Measurements from ENCODE around the gene CEP76.

- TF ChIP-seq CTCF (conservative IDR thresholded peaks at IDR 0.05; ENCODE audit: low read depth in 2 of 2) (no peak), EZH2 (IDR thresholded peaks at IDR 0.05; ENCODE audit: low read depth, unreplicated experiment) (no peak), JUNB (IDR thresholded peaks at IDR 0.05; ENCODE audit: unreplicated experiment) (no peak), EZH2phosphoT487 (IDR thresholded peaks at IDR 0.05; ENCODE audit: unreplicated experiment) (no peak), POLR2AphosphoS5 (IDR thresholded peaks at IDR 0.05; ENCODE audit: low read depth) (no peak), CREB1 (CRISPR knock-in tag; IDR thresholded peaks at IDR 0.05; ENCODE audit: low read depth) (no peak), ZNF331 (CRISPR knock-in tag; IDR thresholded peaks at IDR 0.05; ENCODE audit: low read depth) (no peak), ZNF114 (CRISPR knock-in tag; IDR thresholded peaks at IDR 0.05) (no peak)
- TF ChIP-seq, protein P1, sequence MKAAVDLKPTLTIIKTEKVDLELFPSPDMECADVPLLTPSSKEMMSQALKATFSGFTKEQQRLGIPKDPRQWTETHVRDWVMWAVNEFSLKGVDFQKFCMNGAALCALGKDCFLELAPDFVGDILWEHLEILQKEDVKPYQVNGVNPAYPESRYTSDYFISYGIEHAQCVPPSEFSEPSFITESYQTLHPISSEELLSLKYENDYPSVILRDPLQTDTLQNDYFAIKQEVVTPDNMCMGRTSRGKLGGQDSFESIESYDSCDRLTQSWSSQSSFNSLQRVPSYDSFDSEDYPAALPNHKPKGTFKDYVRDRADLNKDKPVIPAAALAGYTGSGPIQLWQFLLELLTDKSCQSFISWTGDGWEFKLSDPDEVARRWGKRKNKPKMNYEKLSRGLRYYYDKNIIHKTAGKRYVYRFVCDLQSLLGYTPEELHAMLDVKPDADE (IDR thresholded peaks at IDR 0.05), result no peak
- TF ChIP-seq, protein P2, sequence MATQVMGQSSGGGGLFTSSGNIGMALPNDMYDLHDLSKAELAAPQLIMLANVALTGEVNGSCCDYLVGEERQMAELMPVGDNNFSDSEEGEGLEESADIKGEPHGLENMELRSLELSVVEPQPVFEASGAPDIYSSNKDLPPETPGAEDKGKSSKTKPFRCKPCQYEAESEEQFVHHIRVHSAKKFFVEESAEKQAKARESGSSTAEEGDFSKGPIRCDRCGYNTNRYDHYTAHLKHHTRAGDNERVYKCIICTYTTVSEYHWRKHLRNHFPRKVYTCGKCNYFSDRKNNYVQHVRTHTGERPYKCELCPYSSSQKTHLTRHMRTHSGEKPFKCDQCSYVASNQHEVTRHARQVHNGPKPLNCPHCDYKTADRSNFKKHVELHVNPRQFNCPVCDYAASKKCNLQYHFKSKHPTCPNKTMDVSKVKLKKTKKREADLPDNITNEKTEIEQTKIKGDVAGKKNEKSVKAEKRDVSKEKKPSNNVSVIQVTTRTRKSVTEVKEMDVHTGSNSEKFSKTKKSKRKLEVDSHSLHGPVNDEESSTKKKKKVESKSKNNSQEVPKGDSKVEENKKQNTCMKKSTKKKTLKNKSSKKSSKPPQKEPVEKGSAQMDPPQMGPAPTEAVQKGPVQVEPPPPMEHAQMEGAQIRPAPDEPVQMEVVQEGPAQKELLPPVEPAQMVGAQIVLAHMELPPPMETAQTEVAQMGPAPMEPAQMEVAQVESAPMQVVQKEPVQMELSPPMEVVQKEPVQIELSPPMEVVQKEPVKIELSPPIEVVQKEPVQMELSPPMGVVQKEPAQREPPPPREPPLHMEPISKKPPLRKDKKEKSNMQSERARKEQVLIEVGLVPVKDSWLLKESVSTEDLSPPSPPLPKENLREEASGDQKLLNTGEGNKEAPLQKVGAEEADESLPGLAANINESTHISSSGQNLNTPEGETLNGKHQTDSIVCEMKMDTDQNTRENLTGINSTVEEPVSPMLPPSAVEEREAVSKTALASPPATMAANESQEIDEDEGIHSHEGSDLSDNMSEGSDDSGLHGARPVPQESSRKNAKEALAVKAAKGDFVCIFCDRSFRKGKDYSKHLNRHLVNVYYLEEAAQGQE (IDR thresholded peaks at IDR 0.05; ENCODE audit: unreplicated experiment), result no peak
Measured at GRCh38 chr18:12749121-12749520, 46.6 kb upstream of the CEP76 start.
